ENCODE results near the gene TSHZ2. TPM values are rescaled to one million over a fixed set of nuclear protein-coding genes. Genes with fewer than 3 reads are reported as not detected.

Gene TSHZ2
- total RNA-seq, 1 experiment from 2014 or later = 4.1 TPM

DNA sequence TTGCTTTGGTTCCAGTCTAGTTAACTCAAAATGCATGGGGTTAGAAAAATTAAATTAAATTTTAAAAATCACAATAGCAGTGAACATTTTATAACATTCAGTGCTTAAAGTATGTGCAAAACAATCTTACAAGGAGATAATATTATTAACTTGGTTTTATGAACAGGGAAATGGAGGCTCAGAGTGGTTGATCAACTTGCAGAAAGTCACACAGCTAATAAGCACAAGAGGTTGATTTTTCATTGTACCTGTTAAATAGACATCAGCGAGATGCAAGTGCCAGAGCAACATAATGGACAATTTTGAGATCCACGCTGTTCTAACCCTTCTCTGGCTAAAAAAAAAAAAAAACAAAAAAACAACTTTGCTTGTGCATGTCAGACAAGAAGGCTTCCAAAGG lies 219.8 kb downstream of the TSHZ2 start:
- DNase-seq (ENCODE audit: low read depth) = no peak
- in situ Hi-C loops (cut with HindIII; ENCODE audit: low pct_unique_long_range_greater_than_20kb, low sequenced_read_pairs) = no loop called here

DNA sequence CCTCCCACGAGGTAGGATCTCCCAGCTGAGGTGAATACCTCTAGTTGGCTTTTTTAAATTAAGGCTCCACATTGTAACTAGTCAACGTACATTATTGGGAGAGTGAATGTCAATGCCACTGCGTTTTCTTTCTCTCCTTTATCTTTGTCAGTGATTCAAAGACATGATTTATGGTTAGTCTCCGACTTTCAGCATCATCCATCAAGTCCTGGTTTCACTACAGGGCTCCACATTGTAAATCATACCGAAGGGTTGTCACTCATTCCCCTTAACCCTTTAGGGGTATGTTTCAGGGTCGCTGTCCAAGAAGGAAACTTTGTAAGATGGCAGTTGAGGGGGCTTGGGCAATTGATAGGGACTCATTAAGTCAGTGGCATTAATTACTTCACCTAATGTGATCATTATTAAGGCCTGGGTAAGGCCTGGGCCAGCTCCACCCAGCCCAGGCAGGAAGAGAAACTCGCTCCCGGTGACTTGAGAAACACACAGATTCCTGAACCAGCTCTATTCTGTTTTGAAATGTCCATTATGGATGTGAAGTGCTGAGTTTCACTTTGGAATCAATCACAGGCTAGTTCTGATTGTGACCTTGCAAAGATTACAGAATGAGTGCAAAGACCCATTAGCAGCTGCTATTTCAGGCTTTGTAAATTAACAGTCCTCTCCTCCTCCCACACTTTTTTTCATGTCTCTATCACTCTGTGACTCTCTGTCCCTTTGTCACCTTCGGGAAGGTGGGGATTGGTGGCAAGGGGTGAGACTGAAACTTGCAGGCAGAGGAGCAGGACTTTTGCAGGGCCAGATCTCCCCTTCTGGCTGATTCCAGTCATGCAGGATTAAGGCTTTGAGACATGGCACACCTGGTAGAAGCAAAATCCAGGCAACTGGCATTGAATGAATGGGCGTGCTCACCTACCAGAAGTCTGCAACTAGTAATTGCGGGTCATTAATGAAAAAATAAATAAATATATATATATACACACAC lies 222.4 kb downstream of the TSHZ2 start:
- in situ Hi-C loops (cut with HindIII; ENCODE audit: low pct_unique_long_range_greater_than_20kb, low sequenced_read_pairs) = no loop called here
- DNase-seq (ENCODE audit: low read depth) = no peak

DNA sequence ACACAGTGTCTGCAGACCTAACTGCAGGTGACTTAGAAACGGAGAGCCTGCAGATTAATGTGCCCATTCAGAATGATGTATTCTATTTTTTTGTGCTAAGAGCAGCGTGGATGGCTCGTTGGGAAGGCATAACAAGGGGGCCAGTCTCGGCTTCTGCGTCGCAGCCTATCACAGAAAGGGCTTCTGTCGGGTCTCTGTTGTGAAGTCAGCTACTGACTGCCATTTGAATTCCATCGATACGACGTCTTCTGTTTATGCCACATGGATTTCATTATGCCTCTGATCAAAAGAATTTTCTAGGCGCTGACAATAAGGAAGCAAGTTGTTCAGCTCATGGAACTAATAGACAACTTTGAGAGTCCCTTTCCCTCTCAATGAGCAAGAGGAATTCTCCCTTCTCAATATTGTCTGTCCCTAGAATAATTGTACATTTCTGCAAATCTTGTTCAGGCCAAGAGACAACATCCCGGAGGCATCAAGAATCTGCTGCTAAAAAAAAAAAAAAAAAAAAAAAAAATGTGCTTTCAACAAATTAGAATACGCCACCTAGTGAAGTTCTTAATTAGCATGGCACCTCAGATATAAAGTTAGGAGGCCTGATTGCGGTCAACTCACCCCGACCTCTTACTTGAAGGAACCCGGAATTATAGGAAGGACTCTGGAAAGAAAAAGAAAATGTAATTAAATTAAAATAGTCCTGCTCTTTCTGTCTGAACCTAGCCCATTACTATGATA lies 223.9 kb downstream of the TSHZ2 start:
- in situ Hi-C loops (cut with HindIII; ENCODE audit: low pct_unique_long_range_greater_than_20kb, low sequenced_read_pairs) = no loop called here
- DNase-seq (ENCODE audit: low read depth) = no peak

DNA sequence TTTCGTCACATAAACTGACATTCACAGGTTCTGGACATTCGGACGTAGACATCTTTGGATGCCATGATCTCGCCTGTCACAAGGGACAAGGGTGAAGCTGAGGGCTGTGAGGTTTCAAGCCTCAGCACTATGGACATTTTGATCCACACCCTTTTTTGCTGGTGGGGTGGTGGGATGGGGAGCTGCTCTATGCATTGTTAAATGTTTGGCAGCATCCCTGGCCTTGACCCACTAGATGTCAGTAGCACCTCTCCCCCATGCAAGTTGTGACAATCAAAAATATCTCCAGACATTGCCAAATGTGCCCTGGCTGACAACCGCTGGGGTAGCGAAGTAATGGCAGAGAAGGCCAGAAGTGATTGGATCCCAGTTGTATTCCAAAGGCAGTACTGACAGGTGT lies 229.4 kb downstream of the TSHZ2 start:
- DNase-seq (ENCODE audit: low read depth) = no peak
- in situ Hi-C loops (cut with HindIII; ENCODE audit: low pct_unique_long_range_greater_than_20kb, low sequenced_read_pairs) = no loop called here

DNA sequence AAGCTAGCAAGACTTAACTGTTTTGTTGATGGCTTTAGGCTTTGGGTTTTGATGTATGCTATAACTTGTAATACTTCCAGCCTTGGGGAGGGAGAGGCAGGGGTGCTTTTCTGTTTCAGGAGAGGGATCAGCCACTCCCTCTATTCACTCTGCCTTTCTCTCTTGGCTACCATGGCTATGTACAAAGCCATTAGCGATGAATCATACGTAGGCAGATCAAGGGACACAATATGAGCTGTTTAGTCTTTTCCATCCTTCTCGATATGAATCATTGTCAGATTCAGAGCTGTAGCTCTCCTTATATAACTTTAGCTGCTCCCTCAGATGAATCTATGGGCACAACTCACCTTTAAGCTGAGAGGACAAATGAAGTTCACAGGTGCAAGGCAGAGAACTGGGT lies 230.6 kb downstream of the TSHZ2 start:
- in situ Hi-C loops (cut with HindIII; ENCODE audit: low pct_unique_long_range_greater_than_20kb, low sequenced_read_pairs) = no loop called here
- peak; percentile 30 for DNase-seq (ENCODE audit: low read depth)

DNA sequence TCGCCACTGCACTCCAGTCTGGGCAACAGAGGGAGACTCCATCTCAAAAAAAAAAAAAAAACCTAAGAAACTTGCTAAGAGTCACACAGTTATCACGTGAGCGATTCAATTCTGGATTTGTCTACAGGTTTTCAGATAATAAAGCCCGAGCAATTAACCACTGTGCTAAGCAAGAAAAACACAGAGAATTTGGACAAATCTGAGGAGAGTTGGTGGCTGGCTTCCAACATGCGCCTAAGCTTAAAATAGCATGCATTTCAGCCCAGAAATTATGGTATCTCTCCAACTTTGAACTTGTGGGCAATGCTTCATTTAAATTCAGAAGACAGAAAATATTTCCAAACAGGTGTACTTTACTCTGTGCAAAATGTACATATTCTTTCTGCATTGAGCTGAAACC lies 232.9 kb downstream of the TSHZ2 start:
- no peak for DNase-seq (ENCODE audit: low read depth)
- in situ Hi-C loops (cut with HindIII; ENCODE audit: low pct_unique_long_range_greater_than_20kb, low sequenced_read_pairs) = no loop called here

DNA sequence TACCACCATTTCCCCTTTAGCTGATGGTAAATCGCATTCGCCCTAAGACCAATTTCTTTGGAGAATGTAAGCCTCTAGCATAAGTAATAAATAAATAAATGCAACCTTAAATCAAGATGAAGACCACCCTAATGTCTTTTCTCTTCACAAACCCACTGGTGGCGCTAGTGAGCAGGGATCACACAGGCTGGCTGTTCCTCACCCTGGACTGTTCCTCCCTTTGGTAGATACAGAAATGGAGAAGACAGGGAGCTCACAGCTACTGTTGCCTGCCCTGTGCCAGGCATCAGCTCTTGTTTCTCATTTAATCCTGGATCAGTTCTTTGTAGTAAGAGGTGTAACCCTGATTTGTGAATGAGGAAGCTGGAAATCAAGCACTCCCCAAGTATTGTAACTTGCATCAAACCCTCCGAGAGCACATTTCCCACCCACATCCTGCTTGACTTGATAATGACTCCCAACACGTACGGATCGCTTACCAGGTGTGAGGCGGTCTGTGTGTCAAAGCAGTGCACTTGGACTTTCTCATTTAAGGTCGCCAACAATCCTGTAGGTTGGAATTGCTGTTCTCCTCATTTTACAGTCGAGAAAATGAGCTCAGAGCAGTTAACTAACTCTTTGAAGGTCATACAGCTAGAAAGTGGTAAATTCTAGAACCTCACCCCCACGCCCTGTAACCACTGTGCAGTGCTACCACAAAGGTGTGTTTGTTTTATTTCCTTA lies 236.1 kb downstream of the TSHZ2 start:
- no peak for DNase-seq (ENCODE audit: low read depth)
- in situ Hi-C loops (cut with HindIII; ENCODE audit: low pct_unique_long_range_greater_than_20kb, low sequenced_read_pairs) = no loop called here

DNA sequence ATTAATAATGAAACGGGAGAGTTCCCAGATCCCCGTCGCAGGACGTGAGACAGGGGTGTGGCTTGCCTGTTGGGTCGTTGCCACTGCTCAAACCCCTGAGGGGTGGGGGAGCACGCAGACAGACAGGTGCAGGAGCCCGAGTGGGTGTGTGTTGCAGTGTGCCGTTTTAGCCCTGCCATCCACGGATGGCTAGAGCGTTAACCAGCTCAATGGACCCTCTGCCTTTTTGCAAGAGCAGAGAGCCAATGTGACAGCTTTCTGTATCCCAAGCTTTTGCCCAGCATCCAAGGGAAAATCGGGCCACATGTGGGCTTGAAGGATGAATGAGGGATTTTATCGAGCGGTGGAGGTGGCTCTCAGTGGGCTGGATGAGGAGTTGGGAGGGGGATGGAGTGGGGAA lies 237.9 kb downstream of the TSHZ2 start:
- no peak for DNase-seq (ENCODE audit: low read depth)
- in situ Hi-C loops (cut with HindIII; ENCODE audit: low pct_unique_long_range_greater_than_20kb, low sequenced_read_pairs) = no loop called here

DNA sequence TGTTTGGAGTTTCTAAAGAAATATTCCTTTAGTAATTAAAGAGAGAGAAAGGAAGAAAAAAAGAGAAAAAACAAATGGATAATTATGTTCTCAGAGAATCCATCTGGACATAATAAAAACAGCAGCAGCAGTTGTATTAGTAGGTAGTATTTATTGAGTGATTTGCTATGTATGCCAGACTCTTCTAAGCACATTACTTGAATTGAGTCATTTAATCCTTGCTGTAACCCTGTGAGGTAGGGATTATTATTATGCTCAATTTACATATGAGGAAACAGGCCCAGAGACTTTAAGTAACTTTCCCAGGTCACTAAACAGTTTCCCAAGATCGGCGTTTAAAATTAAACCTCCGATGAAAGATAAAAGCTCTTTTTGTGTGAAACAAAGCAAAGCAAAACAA lies 238.8 kb downstream of the TSHZ2 start:
- no peak for DNase-seq (ENCODE audit: low read depth)
- in situ Hi-C loops (cut with HindIII; ENCODE audit: low pct_unique_long_range_greater_than_20kb, low sequenced_read_pairs) = no loop called here

DNA sequence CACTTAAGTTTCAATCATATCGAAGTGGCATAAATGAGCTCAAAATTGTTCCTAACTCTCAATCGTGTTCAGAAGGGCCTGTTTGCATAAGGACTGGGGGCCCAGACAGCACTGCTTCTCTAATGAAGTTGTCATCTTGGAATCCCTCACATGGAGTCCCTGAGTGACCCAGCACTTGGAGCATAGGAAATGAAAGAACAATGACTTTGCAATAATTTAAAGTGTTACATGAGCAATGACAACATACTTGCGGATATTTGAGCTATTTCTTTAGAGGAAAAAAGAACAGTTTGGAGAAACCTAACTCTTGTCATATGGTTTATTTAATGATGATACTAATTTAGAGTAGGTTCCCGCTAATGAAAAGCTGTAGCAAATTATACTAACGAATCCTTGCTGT lies 239.9 kb downstream of the TSHZ2 start:
- in situ Hi-C loops (cut with HindIII; ENCODE audit: low pct_unique_long_range_greater_than_20kb, low sequenced_read_pairs) = no loop called here
- DNase-seq (ENCODE audit: low read depth) = no peak

DNA sequence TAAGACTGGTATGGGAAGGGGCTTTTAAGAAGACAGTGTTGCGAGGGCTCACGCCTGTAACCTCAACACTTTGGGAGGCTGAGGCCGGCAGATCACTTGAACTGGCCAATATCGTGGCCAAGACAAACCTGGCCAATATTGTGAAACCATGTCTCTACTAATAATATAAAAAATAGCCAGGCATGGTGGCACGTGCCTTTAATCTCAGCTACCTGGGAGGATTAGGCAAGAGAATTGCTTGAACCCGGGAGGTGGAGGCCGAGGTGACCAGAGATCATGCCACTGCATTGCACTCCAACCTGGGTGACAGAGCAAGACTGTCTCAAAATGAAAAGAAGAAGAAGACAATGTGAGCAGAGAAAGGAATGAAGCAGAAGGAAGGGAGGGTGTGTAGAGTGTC lies 242.2 kb downstream of the TSHZ2 start:
- in situ Hi-C loops (cut with HindIII; ENCODE audit: low pct_unique_long_range_greater_than_20kb, low sequenced_read_pairs) = no loop called here
- DNase-seq (ENCODE audit: low read depth) = no peak

DNA sequence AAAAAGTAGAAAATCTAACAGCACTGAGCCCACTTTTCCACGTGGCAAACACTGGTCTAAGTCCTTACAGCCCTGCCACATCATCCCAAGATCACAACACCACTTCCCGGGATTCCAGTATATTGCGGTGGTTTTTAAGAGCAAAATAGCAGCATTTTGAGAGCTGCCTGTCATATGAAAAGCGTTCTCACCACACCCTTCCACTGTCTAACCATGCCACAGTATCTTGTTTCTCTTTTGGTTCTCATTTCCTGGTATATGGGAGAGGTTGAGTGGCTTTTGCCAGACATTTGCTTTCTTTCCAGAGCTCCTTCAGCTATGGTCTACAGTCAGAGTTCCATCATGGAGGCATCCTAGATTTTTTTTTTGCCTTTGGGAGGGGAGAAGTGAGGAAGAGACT lies 243.0 kb downstream of the TSHZ2 start:
- in situ Hi-C loops (cut with HindIII; ENCODE audit: low pct_unique_long_range_greater_than_20kb, low sequenced_read_pairs) = no loop called here
- no peak for DNase-seq (ENCODE audit: low read depth)

DNA sequence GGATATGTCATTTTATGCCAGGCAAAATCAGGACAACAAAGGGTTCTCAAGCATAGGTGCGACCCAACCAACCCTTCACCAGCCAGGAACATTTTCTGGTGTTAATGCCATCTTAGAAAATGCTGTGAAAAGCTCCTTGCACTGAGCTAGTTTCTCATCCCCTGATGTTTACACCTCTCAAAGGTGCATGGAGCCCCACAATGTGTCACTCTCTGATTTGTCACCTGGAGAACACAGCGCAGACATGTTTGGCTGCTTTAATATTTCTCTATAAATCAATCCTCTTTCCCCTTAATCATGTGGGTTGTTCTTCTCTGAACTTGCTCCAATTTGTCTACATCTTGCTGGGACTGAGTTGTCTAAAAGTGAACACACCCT lies 244.3 kb downstream of the TSHZ2 start:
- in situ Hi-C loops (cut with HindIII; ENCODE audit: low pct_unique_long_range_greater_than_20kb, low sequenced_read_pairs) = no loop called here
- DNase-seq (ENCODE audit: low read depth) = no peak

DNA sequence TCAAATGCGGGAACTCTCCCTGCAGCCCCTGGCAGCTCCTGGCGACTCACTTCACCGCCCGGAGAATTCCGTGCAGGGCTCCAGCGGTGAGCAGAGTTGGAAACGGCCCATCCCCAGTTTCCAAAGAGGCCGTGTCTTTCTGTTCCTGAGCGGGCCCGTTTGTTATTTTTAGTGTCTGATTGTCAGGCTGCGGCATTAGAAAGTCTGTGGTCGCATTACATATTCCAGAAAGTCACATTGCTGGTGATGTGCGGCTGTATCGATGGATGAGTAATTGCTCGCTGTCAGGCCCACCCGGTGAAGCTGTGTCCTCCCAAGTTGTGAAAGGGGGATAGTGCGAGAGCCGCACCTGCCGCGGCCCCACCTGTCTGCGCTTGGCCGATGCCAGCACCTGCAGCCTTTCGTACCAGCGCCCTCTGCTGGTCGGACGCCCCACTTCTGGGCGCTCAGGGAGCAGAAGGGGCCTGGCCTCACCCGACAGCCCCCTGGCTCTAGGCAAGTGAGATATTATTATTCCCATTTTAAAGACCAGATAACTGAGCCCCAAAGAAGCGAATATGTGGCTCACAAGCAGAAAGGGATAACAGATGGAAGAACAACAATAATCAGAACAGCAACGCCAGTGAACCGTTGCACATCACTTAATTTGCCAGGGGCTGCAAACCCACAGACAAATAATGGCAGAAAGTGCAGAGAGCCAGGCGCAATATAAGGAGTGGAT lies 244.9 kb downstream of the TSHZ2 start:
- in situ Hi-C loops (cut with HindIII; ENCODE audit: low pct_unique_long_range_greater_than_20kb, low sequenced_read_pairs) = no loop called here

DNA sequence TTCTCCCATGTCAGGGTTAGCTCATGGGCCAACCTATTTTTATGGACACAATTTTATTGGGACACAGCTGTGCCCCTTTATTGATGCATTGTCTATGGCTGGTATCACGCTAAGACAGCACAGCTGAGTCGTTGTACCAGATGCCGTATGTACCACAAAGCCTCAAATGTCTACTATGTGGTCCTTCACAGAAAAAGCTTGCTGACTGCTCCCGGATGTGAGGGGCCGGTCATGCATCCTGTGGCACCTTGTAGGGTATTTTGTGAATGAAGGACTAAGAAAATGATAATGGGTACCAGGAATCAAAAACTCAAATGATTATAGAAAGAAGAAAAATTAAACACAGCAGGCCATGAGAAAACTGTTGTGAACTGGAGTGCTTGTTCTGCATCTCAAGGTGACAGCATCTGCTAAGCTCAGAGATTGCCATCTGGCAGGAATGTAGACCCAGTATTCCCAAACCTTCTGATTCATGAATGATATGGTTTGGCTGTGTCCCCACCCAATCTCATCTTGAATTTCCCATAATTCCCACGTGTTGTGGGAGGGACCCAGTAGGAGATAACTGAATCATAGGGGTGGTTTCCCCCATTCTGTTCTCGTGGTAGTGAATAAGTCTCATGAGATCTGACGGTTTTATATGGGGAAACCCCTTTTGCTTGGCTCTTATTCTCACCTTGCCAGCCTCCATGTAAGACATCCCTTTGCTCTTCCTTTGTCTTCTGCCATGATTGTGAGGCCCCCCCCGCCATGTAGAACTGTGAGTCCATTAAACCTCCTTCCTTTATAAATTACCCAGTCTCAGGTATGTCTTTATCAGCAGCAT lies 248.5 kb downstream of the TSHZ2 start:
- DNase-seq (ENCODE audit: low read depth) = no peak
- in situ Hi-C loops (cut with HindIII; ENCODE audit: low pct_unique_long_range_greater_than_20kb, low sequenced_read_pairs) = no loop called here

More for the DNA sequence above, 244.9 kb downstream of the TSHZ2 start:
- peak; percentile 64 for DNase-seq (ENCODE audit: low read depth)

DNA sequence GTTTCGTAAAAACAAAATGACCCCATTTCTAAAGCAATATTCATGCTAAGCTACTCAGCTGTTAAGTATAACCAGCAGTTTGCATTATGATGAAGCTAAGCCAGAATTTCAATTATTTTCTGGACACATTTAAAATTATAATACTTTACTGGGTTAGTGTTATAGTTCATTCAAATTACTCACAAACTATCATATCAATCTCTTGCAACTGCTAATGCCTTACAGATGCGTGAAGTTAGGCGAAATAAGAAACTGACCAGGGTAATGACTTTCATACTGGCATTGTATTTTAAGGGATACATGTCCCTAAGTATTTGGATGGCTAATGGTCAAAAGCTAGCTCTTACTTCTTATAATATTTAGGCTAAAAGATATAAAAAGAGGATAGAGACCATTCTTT lies 249.6 kb downstream of the TSHZ2 start:
- DNase-seq (ENCODE audit: low read depth) = no peak
- in situ Hi-C loops (cut with HindIII; ENCODE audit: low pct_unique_long_range_greater_than_20kb, low sequenced_read_pairs) = no loop called here

DNA sequence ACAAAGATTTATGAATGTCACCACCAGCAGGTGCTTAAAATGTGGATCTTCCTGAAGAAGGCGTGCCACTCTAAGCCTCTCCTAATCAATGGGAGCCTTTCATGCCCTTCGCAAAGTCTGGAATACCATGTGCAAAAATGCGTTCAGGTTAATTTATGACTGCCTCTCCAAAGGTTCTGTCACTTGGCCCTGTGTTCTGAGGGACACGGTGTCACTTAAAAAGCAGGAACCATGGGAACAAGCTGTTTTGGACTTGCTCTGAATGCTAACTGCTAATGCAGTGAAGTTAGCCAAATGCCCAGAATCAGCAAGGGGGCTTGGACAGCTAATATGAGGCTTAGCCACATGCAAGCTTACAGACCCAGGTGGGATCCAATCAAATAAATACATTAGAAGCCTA lies 250.3 kb downstream of the TSHZ2 start:
- DNase-seq (ENCODE audit: low read depth) = no peak

DNA sequence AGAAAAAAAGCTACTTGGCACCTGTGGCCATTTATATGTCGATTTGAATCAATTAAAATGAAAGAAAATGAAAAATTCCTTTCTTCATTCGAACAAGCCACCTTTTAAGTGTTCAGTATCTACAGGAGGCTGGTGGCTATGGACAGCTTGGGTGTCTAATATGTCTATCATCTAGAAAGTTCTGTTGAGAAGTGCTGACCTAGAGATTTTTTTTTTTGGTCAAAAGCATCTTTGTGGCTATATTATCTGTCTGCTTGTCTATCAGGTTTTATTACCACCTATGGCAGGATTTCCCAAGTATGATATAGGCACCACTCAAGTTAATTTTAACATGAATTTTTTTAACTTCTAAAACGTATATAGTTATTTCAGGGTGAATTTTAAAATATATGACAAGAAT lies 250.8 kb downstream of the TSHZ2 start:
- no peak for DNase-seq (ENCODE audit: low read depth)
- in situ Hi-C loops (cut with HindIII; ENCODE audit: low pct_unique_long_range_greater_than_20kb, low sequenced_read_pairs) = no loop called here

More for the DNA sequence above, 250.3 kb downstream of the TSHZ2 start:
- in situ Hi-C loops (cut with HindIII; ENCODE audit: low pct_unique_long_range_greater_than_20kb, low sequenced_read_pairs) = no loop called here

Data from Caki2 (cell line).